Measurements from ENCODE around the gene TRIP6. TPM values are rescaled to one million over a fixed set of nuclear protein-coding genes. Genes with fewer than 3 reads are reported as not detected.
A peak's percentile ranks its signal among the peaks of the same experiment; 100 is the strongest.

The TRIP6 gene
- total RNA-seq, 1 experiment from 2014 or later: 140 TPM

- Mint-ChIP-seq H3K27me3 (ENCODE audit: low read depth) (no peaks in the 10 kb centered on the region), H3K9me3 (no peaks in the 10 kb centered on the region), H3K4me1 (peaks cover 41% of the 10 kb centered on the region), H3K36me3 (peaks cover 57% of the 10 kb centered on the region), H3K27ac (peak overlapping the region; percentile 89), H3K4me3 (peak overlapping the region; percentile 74)
- CTCF ChIA-PET: interaction anchor here (0.9 to 2.1 kb wide), 4 partner anchors 13 to 87 kb away, joined by 3 to 6 read pairs (median 4); partner anchors contain the start of genes SLC12A9 and SRRT
- ATAC-seq: no peak
- POLR2A ChIA-PET: interaction anchor here (0.9 to 6.2 kb wide), 2 partner anchors 13 to 84 kb away, joined by 3 to 71 read pairs; partner anchors contain the start of gene SRRT
- TF ChIP-seq NFE2L1 (CRISPR knock-in tag; IDR thresholded peaks at IDR 0.05) (0 out of 2 replicates have a peak, but pooled peaks have one; percentile 22), PRRX2 (CRISPR knock-in tag; IDR thresholded peaks at IDR 0.05) (no peak)
- no peak for DNase-seq (ENCODE audit: low spot score)
Measured at GRCh38 chr7:100887516-100888290, 20.5 kb downstream of the TRIP6 start.

- Mint-ChIP-seq H3K4me1 (peaks cover 40% of the 10 kb centered on the region), H3K27ac (peak overlapping the region; percentile 89), H3K36me3 (peaks cover 51% of the 10 kb centered on the region), H3K4me3 (peak overlapping the region; percentile 74), H3K27me3 (ENCODE audit: low read depth) (no peaks in the 10 kb centered on the region; the same call in 1 of the 2 replicates), H3K9me3 (no peaks in the 10 kb centered on the region)
- TF ChIP-seq, protein P1, sequence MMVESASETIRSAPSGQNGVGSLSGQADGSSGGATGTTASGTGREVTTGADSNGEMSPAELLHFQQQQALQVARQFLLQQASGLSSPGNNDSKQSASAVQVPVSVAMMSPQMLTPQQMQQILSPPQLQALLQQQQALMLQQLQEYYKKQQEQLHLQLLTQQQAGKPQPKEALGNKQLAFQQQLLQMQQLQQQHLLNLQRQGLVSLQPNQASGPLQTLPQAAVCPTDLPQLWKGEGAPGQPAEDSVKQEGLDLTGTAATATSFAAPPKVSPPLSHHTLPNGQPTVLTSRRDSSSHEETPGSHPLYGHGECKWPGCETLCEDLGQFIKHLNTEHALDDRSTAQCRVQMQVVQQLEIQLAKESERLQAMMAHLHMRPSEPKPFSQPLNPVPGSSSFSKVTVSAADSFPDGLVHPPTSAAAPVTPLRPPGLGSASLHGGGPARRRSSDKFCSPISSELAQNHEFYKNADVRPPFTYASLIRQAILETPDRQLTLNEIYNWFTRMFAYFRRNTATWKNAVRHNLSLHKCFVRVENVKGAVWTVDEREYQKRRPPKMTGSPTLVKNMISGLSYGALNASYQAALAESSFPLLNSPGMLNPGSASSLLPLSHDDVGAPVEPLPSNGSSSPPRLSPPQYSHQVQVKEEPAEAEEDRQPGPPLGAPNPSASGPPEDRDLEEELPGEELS (CRISPR knock-in tag; IDR thresholded peaks at IDR 0.05): no peak
- TF ChIP-seq PRRX2 (CRISPR knock-in tag; IDR thresholded peaks at IDR 0.05): no peak
- no peak for TF ChIP-seq ZNF396 (CRISPR knock-in tag; IDR thresholded peaks at IDR 0.05; ENCODE audit: borderline replicate concordance)
- no peak for TF ChIP-seq ZNF138 (CRISPR knock-in tag; conservative IDR thresholded peaks at IDR 0.05)
- no peak for TF ChIP-seq MLX (CRISPR knock-in tag; IDR thresholded peaks at IDR 0.05)
- TF ChIP-seq TEAD4 (CRISPR knock-in tag; IDR thresholded peaks at IDR 0.05): no peak
- no peak for TF ChIP-seq HMGXB4 (CRISPR knock-in tag; IDR thresholded peaks at IDR 0.05)
- TF ChIP-seq JUN (CRISPR knock-in tag; IDR thresholded peaks at IDR 0.05): no peak
- no peak for TF ChIP-seq RELA (CRISPR knock-in tag; IDR thresholded peaks at IDR 0.05; ENCODE audit: borderline replicate concordance)
- TF ChIP-seq, protein P2, sequence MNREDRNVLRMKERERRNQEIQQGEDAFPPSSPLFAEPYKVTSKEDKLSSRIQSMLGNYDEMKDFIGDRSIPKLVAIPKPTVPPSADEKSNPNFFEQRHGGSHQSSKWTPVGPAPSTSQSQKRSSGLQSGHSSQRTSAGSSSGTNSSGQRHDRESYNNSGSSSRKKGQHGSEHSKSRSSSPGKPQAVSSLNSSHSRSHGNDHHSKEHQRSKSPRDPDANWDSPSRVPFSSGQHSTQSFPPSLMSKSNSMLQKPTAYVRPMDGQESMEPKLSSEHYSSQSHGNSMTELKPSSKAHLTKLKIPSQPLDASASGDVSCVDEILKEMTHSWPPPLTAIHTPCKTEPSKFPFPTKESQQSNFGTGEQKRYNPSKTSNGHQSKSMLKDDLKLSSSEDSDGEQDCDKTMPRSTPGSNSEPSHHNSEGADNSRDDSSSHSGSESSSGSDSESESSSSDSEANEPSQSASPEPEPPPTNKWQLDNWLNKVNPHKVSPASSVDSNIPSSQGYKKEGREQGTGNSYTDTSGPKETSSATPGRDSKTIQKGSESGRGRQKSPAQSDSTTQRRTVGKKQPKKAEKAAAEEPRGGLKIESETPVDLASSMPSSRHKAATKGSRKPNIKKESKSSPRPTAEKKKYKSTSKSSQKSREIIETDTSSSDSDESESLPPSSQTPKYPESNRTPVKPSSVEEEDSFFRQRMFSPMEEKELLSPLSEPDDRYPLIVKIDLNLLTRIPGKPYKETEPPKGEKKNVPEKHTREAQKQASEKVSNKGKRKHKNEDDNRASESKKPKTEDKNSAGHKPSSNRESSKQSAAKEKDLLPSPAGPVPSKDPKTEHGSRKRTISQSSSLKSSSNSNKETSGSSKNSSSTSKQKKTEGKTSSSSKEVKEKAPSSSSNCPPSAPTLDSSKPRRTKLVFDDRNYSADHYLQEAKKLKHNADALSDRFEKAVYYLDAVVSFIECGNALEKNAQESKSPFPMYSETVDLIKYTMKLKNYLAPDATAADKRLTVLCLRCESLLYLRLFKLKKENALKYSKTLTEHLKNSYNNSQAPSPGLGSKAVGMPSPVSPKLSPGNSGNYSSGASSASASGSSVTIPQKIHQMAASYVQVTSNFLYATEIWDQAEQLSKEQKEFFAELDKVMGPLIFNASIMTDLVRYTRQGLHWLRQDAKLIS (CRISPR knock-in tag; IDR thresholded peaks at IDR 0.05; ENCODE audit: borderline replicate concordance): no peak
- no peak for TF ChIP-seq ZNF121 (CRISPR knock-in tag; IDR thresholded peaks at IDR 0.05)
- TF ChIP-seq, protein P3, sequence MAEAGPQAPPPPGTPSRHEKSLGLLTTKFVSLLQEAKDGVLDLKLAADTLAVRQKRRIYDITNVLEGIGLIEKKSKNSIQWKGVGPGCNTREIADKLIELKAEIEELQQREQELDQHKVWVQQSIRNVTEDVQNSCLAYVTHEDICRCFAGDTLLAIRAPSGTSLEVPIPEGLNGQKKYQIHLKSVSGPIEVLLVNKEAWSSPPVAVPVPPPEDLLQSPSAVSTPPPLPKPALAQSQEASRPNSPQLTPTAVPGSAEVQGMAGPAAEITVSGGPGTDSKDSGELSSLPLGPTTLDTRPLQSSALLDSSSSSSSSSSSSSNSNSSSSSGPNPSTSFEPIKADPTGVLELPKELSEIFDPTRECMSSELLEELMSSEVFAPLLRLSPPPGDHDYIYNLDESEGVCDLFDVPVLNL (CRISPR knock-in tag; IDR thresholded peaks at IDR 0.05; ENCODE audit: borderline replicate concordance, low read depth): no peak
- no peak for TF ChIP-seq EMX1 (CRISPR knock-in tag; IDR thresholded peaks at IDR 0.05)
- TF ChIP-seq, protein P4, sequence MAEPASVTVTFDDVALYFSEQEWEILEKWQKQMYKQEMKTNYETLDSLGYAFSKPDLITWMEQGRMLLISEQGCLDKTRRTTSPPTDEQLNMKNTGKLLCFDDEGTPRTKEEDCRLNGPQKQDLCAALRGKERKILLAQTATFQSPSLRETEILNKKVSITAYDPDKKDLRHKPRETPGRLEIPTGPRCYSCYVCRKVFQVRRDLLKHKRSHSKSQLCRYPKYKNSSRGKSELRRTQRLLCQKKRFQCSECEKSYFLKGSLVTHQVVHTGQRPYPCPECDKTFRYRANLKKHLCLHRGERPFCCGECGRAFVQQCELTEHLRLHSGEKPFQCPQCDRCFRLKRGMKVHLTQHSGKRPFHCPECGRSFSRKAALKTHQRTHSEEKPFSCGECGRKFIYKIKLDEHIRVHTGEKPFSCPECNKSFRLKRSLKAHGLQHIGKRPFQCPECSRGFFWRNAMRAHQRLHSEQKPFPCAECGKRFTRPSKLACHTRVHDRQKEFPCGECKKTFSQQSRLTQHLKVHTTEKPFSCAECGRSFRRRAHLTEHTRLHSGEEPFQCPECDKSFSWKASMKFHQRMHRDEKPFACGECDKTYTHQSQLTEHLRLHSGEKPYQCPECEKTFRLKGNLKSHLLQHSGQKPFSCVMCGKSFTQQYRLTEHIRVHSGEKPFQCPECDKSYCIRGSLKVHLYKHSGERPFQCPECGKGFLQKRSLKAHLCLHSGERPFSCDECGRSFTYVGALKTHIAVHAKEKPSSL (CRISPR knock-in tag; conservative IDR thresholded peaks at IDR 0.05): no peak
- TF ChIP-seq GRHL2 (CRISPR knock-in tag; IDR thresholded peaks at IDR 0.05; ENCODE audit: insufficient replicate concordance, severe bottlenecking): no peak
- ATAC-seq: no peak
- ChIA-PET POLR2A (interaction anchor here (1.2 to 6.2 kb wide), 2 partner anchors 13 to 459 kb away, joined by 5 to 71 read pairs; partner anchors contain the start of genes SRRT and ZCWPW1), CTCF (interaction anchor here (0.9 to 2.2 kb wide), 7 partner anchors 13 to 255 kb away, joined by 3 to 18 read pairs (median 6); partner anchors contain the start of genes EPHB4, SLC12A9 and SRRT)
- DNase-seq (ENCODE audit: low spot score): no peak
Measured at GRCh38 chr7:100888291-100888987, 21.3 kb downstream of the TRIP6 start.
